ENCODE measurements around the gene SYP. TPM values are rescaled to one million over a fixed set of nuclear protein-coding genes. Genes with fewer than 3 reads are reported as not detected.

Gene SYP
- total RNA-seq, 2 experiments from 2014 or later: 0.17 to 0.69 TPM

DNA sequence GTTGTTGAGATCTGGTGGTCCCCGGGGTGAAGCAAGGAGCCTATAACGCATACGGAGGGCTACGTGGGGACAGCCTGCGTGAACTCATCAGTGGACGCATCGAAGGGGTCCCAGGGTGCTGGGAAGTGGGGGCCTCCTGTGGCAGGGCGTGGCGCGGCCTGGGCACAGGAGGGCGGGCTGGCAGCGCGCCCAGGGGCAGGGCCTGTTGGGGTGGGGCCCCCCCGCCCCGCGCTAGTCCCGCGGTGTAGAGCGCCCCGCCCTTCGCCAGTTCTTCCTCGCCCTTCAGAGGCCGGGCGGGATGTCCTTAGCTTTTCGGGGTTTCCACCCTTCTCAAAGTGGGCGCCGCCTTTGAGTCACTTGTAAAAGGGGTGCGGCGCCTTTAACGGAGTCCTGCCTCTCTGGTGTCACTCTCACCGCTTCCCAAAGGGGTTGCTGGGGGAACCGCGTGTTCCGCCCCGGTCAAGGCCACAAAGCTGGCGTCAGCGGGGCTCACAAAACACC, 27.7 kb downstream of the SYP start:
- ChIA-PET POLR2A (interaction anchor here (0.7 to 1.5 kb wide), 3 partner anchors 9 to 100 kb away, joined by 3 read pairs; no protein-coding TSS in a partner anchor), CTCF (interaction anchor here (1.1 to 1.4 kb wide), 2 partner anchors 8 to 16 kb away, joined by 3 to 6 read pairs; no protein-coding TSS in a partner anchor)
- intact Hi-C loops (cut with DNase I, micrococcal nuclease): no loop called here
- DNase-seq: peak in 13 of 14 experiments; percentile 34 to 83 (median 62)
- Mint-ChIP-seq H3K4me1 (ENCODE audit: low read depth) (peaks cover 33% of the 10 kb centered on the region), H3K9me3 (no peaks in the 10 kb centered on the region), H3K4me3 (peak overlapping the region; percentile 91), H3K36me3 (ENCODE audit: low read depth) (peaks cover 29% of the 10 kb centered on the region), H3K27me3 (no peaks in the 10 kb centered on the region), H3K27ac (peak overlapping the region; percentile 84)
- ATAC-seq (ENCODE audit: poor library complexity): peak; percentile 68
- TF ChIP-seq, protein P1, sequence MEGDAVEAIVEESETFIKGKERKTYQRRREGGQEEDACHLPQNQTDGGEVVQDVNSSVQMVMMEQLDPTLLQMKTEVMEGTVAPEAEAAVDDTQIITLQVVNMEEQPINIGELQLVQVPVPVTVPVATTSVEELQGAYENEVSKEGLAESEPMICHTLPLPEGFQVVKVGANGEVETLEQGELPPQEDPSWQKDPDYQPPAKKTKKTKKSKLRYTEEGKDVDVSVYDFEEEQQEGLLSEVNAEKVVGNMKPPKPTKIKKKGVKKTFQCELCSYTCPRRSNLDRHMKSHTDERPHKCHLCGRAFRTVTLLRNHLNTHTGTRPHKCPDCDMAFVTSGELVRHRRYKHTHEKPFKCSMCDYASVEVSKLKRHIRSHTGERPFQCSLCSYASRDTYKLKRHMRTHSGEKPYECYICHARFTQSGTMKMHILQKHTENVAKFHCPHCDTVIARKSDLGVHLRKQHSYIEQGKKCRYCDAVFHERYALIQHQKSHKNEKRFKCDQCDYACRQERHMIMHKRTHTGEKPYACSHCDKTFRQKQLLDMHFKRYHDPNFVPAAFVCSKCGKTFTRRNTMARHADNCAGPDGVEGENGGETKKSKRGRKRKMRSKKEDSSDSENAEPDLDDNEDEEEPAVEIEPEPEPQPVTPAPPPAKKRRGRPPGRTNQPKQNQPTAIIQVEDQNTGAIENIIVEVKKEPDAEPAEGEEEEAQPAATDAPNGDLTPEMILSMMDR (IDR thresholded peaks at IDR 0.05): no peak
- H3K4me1 ChIP-seq (ENCODE audit: insufficient read depth, low read length): peaks cover 42% of the 10 kb centered on the region
- peak overlapping the region; percentile 50 to 62 for H3K27ac ChIP-seq (ENCODE audit: low read depth in 1 of 2, low read length in 2 of 2)
- no peaks in the 10 kb centered on the region for H3K9me3 ChIP-seq (ENCODE audit: control insufficient read depth in 1 of 2, insufficient read depth in 1 of 2, low read length in 2 of 2)
- peaks cover 24% of the 10 kb centered on the region for H3K36me3 ChIP-seq (ENCODE audit: insufficient read depth, low read length)
- H3K27me3 ChIP-seq (ENCODE audit: control insufficient read depth in 1 of 2, insufficient read depth in 2 of 2, low read length in 2 of 2): no peaks in the 10 kb centered on the region
- H3K4me3 ChIP-seq (ENCODE audit: low read length): peak overlapping the region; percentile 81

GRCh38 chrX:49171752-49172279, 28.2 kb downstream of the SYP start, which contains the start of gene PLP2:
PLP2 (plus strand) TSS chrX:49171898; CDS start chrX:49172001, 103 bp downstream.
- Histone ChIP-seq H3K27me3 (ENCODE audit: control insufficient read depth in 1 of 2, insufficient read depth in 2 of 2, low read length in 2 of 2) (no peaks in the 10 kb centered on the region), H3K4me1 (ENCODE audit: insufficient read depth, low read length) (peaks cover 42% of the 10 kb centered on the region), H3K4me3 (ENCODE audit: low read length) (peak within 1 kb of the TSS; percentile 81), H3K27ac (ENCODE audit: low read depth in 1 of 2, low read length in 2 of 2) (peak within 1 kb of the TSS; percentile 50 to 62), H3K36me3 (ENCODE audit: insufficient read depth, low read length) (peaks cover 24% of the 10 kb centered on the region), H3K9me3 (ENCODE audit: control insufficient read depth in 1 of 2, insufficient read depth in 1 of 2, low read length in 2 of 2) (no peaks in the 10 kb centered on the region)
- TF ChIP-seq, protein P1 (IDR thresholded peaks at IDR 0.05): no peak
- Mint-ChIP-seq H3K36me3 (ENCODE audit: low read depth) (peaks cover 28% of the 10 kb centered on the region), H3K27ac (peak within 1 kb of the TSS; percentile 84), H3K4me3 (peak within 1 kb of the TSS; percentile 91), H3K9me3 (no peaks in the 10 kb centered on the region), H3K27me3 (no peaks in the 10 kb centered on the region), H3K4me1 (ENCODE audit: low read depth) (peaks cover 36% of the 10 kb centered on the region)
- CTCF ChIA-PET: interaction anchor here (1.0 to 1.4 kb wide), 3 partner anchors 8 to 16 kb away, joined by 3 to 6 read pairs (median 3); no protein-coding TSS in a partner anchor
- ATAC-seq (ENCODE audit: poor library complexity) (peak; percentile 49), DNase-seq (peak in 13 of 14 experiments; percentile 36 to 84 (median 69))
- intact Hi-C loops (cut with DNase I, micrococcal nuclease): no loop called here
- POLR2A ChIA-PET: interaction anchor here (0.7 to 1.5 kb wide), 6 partner anchors 8 to 597 kb away, joined by 3 to 7 read pairs (median 3); partner anchors contain the start of genes RBM3 and WDR45

- POLR2A ChIA-PET: interaction anchor here (1.3 to 6.0 kb wide), 5 partner anchors 13 to 366 kb away, joined by 3 to 50 read pairs (median 8); partner anchors contain the start of genes OTUD5 and WDR45
- peaks cover 34% of the 10 kb centered on the region for H3K4me1 Mint-ChIP-seq (ENCODE audit: low read depth)
Observed at GRCh38 chrX:49167740-49168108, 32.3 kb downstream of the SYP start.

More at GRCh38 chrX:49167740-49168108, 32.3 kb downstream of the SYP start:
- Mint-ChIP-seq H3K27me3 (no peaks in the 10 kb centered on the region), H3K4me3 (peak overlapping the region; percentile 80), H3K9me3 (no peaks in the 10 kb centered on the region), H3K27ac (peak overlapping the region; percentile 86), H3K36me3 (ENCODE audit: low read depth) (no peaks in the 10 kb centered on the region)
- TF ChIP-seq, protein P1 (IDR thresholded peaks at IDR 0.05): no peak
- no peak for ATAC-seq (ENCODE audit: poor library complexity)
- Histone ChIP-seq H3K4me3 (ENCODE audit: low read length) (peak overlapping the region; percentile 56), H3K4me1 (ENCODE audit: insufficient read depth, low read length) (peaks cover 62% of the 10 kb centered on the region), H3K27me3 (ENCODE audit: control insufficient read depth in 1 of 2, insufficient read depth in 2 of 2, low read length in 2 of 2) (no peaks in the 10 kb centered on the region), H3K36me3 (ENCODE audit: insufficient read depth, low read length) (no peaks in the 10 kb centered on the region), H3K27ac (ENCODE audit: low read depth in 1 of 2, low read length in 2 of 2) (peak overlapping the region; percentile 72 to 78), H3K9me3 (ENCODE audit: control insufficient read depth in 1 of 2, insufficient read depth in 1 of 2, low read length in 2 of 2) (no peaks in the 10 kb centered on the region)
- CTCF ChIA-PET: interaction anchor here (1.3 to 3.2 kb wide), 3 partner anchors 12 to 25 kb away, joined by 5 to 15 read pairs (median 6); no protein-coding TSS in a partner anchor
- no peak for DNase-seq
- intact Hi-C loops (cut with DNase I, micrococcal nuclease): no loop called here

Measured in CD4-positive, alpha-beta T cell (primary cell).